ENCODE measurements around the gene SKIL. TPM values are rescaled to one million over a fixed set of nuclear protein-coding genes. Genes with fewer than 3 reads are reported as not detected.

The SKIL gene
- total and polyA plus RNA-seq, 2 donors from 2014 or later, result 5.6 to 68.2 TPM

DNA sequence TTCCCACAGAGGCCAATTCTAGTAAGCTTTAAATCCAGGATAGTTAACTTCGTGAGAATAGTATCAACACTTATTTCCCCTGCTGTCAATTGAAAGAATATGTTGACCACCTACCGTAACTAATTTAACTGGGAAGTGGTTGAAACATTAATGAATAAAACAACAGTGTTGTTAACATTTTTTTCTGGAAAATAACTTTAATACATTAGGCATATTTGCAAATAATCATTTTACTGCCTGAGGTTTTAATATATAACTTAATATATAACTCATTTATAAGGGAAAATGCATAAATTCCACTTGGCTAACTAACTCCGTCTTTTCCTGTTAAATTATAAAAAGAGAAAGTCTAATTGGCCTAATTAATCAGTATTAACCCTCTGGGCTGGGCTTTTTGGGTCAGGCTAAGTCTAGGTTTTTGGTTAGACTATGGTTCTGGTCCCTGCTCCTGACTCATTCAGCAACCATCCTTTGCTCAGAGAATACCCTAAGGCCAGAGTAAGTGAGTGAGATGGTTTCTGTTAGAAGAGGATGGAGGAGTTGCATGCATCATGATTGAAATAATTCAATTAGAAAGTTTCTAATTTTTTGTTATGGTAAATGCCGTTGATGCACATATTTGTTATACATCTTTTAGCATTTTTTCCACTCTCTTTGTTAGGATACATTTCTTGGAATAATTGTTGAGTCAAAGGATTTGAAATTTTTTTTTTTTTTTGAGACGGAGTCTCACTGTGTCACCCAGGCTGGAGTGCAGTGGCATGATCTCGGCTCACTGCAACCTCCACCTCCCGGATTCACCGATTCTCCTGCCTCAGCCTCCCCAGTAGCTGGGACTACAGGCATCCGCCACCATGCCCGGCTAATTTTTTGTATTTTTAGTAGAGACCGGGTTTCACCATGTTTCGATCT is 10.8 kb upstream of the SKIL start:
- Histone ChIP-seq H3K4me3 (ENCODE audit: low read length in 3 of 3) (no peak overlapping the region), H3K27me3 (ENCODE audit: control insufficient read depth, insufficient read depth, low read length) (no peaks in the 10 kb centered on the region), H3K9ac (ENCODE audit: low read length in 3 of 3) (no peak overlapping the region), H3K36me3 (ENCODE audit: control insufficient read depth in 2 of 3, insufficient read depth in 3 of 3, low read length in 3 of 3) (no peaks in the 10 kb centered on the region), H3K4me1 (ENCODE audit: control insufficient read depth in 2 of 3, insufficient read depth in 2 of 3, low read depth in 1 of 3, low read length in 3 of 3) (no peaks in the 10 kb centered on the region), H3K9me3 (ENCODE audit: control insufficient read depth in 2 of 3, insufficient read depth in 1 of 3, low read length in 3 of 3) (no peaks in the 10 kb centered on the region), H3K27ac (ENCODE audit: low read depth in 2 of 2, low read length in 2 of 2) (no peak overlapping the region)
- TF ChIP-seq, protein P1, sequence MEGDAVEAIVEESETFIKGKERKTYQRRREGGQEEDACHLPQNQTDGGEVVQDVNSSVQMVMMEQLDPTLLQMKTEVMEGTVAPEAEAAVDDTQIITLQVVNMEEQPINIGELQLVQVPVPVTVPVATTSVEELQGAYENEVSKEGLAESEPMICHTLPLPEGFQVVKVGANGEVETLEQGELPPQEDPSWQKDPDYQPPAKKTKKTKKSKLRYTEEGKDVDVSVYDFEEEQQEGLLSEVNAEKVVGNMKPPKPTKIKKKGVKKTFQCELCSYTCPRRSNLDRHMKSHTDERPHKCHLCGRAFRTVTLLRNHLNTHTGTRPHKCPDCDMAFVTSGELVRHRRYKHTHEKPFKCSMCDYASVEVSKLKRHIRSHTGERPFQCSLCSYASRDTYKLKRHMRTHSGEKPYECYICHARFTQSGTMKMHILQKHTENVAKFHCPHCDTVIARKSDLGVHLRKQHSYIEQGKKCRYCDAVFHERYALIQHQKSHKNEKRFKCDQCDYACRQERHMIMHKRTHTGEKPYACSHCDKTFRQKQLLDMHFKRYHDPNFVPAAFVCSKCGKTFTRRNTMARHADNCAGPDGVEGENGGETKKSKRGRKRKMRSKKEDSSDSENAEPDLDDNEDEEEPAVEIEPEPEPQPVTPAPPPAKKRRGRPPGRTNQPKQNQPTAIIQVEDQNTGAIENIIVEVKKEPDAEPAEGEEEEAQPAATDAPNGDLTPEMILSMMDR (IDR thresholded peaks at IDR 0.05; ENCODE audit: borderline replicate concordance, extremely low read depth, insufficient read depth), result no peak
- no peak for DNase-seq
- intact Hi-C loops (cut with DNase I), result no loop called here
- FAIRE-seq, result no peak

- H3K27me3 ChIP-seq (ENCODE audit: control insufficient read depth, insufficient read depth, low read length), result no peaks in the 10 kb centered on the region
- H3K4me1 ChIP-seq (ENCODE audit: control insufficient read depth in 2 of 3, insufficient read depth in 2 of 3, low read depth in 1 of 3, low read length in 3 of 3), result peaks cover 5 to 9% (median 6%) of the 10 kb centered on the region in 3 donors
- TF ChIP-seq, protein P1 (IDR thresholded peaks at IDR 0.05; ENCODE audit: borderline replicate concordance, extremely low read depth, insufficient read depth), result no peak
- H3K36me3 ChIP-seq (ENCODE audit: control insufficient read depth in 2 of 3, insufficient read depth in 3 of 3, low read length in 3 of 3), result no peaks in the 10 kb centered on the region
- FAIRE-seq (no peak), DNase-seq (no peak)
- H3K4me3 ChIP-seq (ENCODE audit: low read length in 3 of 3), result no peak overlapping the region
- H3K9me3 ChIP-seq (ENCODE audit: control insufficient read depth in 2 of 3, insufficient read depth in 1 of 3, low read length in 3 of 3), result no peaks in the 10 kb centered on the region
- no peak overlapping the region for H3K27ac ChIP-seq (ENCODE audit: low read depth in 2 of 2, low read length in 2 of 2)
- intact Hi-C loops (cut with DNase I), result no loop called here
- no peak overlapping the region for H3K9ac ChIP-seq (ENCODE audit: low read length in 3 of 3)
Measured at GRCh38 chr3:170350515-170351413, 6.8 kb upstream of the SKIL start.

GRCh38 chr3:170352936-170353335 is 4.6 kb upstream of the SKIL start:
- intact Hi-C loops (cut with DNase I), result no loop called here
- Histone ChIP-seq H3K36me3 (ENCODE audit: control insufficient read depth in 2 of 3, insufficient read depth in 3 of 3, low read length in 3 of 3) (no peaks in the 10 kb centered on the region), H3K27ac (ENCODE audit: low read depth in 2 of 2, low read length in 2 of 2) (no peak overlapping the region), H3K4me1 (ENCODE audit: control insufficient read depth in 2 of 3, insufficient read depth in 2 of 3, low read depth in 1 of 3, low read length in 3 of 3) (peaks cover 6 to 10% (median 6%) of the 10 kb centered on the region in 3 donors), H3K27me3 (ENCODE audit: control insufficient read depth, insufficient read depth, low read length) (no peaks in the 10 kb centered on the region), H3K9ac (ENCODE audit: low read length in 3 of 3) (no peak overlapping the region), H3K4me3 (ENCODE audit: low read length in 3 of 3) (no peak overlapping the region), H3K9me3 (ENCODE audit: control insufficient read depth in 2 of 3, insufficient read depth in 1 of 3, low read length in 3 of 3) (no peaks in the 10 kb centered on the region)
- TF ChIP-seq, protein P1 (IDR thresholded peaks at IDR 0.05; ENCODE audit: borderline replicate concordance, extremely low read depth, insufficient read depth), result no peak
- DNase-seq (no peak), FAIRE-seq (no peak)
